BE2C (cell line): ENCODE data around the gene GABRD.

Experiments
- DNase-seq: peaks from one replicate; pipeline ENCODE4 v3.0.0-alpha.2; 2020
- H3K27me3 ChIP-seq: fragments of 250-450 bp; sonication (Bioruptor Pico); 2 replicates; pipeline ENCODE4 v1.5.1; 2020; ENCODE audit warnings: mild to moderate bottlenecking
- H3K36me3 ChIP-seq: fragments of 250-450 bp; sonication (Bioruptor Pico); 2 replicates; pipeline ENCODE4 v1.5.1; 2020; ENCODE audit warnings: mild to moderate bottlenecking
- H3K4me1 ChIP-seq: fragments of 250-450 bp; sonication (Bioruptor Pico); 2 replicates; pipeline ENCODE4 v1.5.1; 2020
- H3K4me3 ChIP-seq: 2 replicates; pipeline ENCODE4 v1.5.1; 2011; ENCODE audit warnings: low read depth, low read length
- H3K9me3 ChIP-seq: fragments of 250-450 bp; sonication (Bioruptor Pico); 2 replicates; pipeline ENCODE4 v1.5.1; 2020
- CTCF ChIP-seq: IDR thresholded peaks from 2 replicates; pipeline ENCODE4 v1.5.1; 2012; ENCODE audit warnings: mild to moderate bottlenecking, low read depth, low read length

Gene GABRD

GRCh38 chr1:2049225-2049717 lies 30.1 kb downstream of the GABRD start:
- Histone ChIP-seq H3K27me3 (peaks cover 63% of the 10 kb centered on the region), H3K4me1 (no peaks in the 10 kb centered on the region), H3K9me3 (no peaks in the 10 kb centered on the region), H3K36me3 (no peaks in the 10 kb centered on the region), H3K4me3 (no peak overlapping the region)
- TF ChIP-seq CTCF = peak; percentile 14; the same call in 1 of the 2 replicates
- DNase-seq = no peak

- H3K9me3 ChIP-seq = no peaks in the 10 kb centered on the region
- H3K4me3 ChIP-seq = no peak within 1 kb of the TSS
- DNase-seq = no peak
- H3K27me3 ChIP-seq = peaks cover 62% of the 10 kb centered on the region
- H3K4me1 ChIP-seq = no peaks in the 10 kb centered on the region
- H3K36me3 ChIP-seq = no peaks in the 10 kb centered on the region
- TF ChIP-seq CTCF = no peak
Observed at GRCh38 chr1:2049718-2050431, 30.7 kb downstream of the GABRD start, which contains the start of gene PRKCZ. PRKCZ (plus strand) TSS chr1:2050411; CDS start chr1:2050631, 220 bp downstream.

GRCh38 chr1:2050461-2050792 lies 31.3 kb downstream of the GABRD start:
- Histone ChIP-seq H3K4me1 (no peaks in the 10 kb centered on the region), H3K4me3 (no peak overlapping the region), H3K9me3 (no peaks in the 10 kb centered on the region), H3K27me3 (peaks cover 58% of the 10 kb centered on the region), H3K36me3 (no peaks in the 10 kb centered on the region)
- no peak for TF ChIP-seq CTCF
- no peak for DNase-seq

GRCh38 chr1:2050793-2051682 lies 31.9 kb downstream of the GABRD start:
- Histone ChIP-seq H3K9me3 (no peaks in the 10 kb centered on the region), H3K4me3 (no peak overlapping the region), H3K4me1 (no peaks in the 10 kb centered on the region), H3K27me3 (peaks cover 58% of the 10 kb centered on the region), H3K36me3 (no peaks in the 10 kb centered on the region)
- TF ChIP-seq CTCF = no peak
- no peak for DNase-seq

GRCh38 chr1:2052054-2052679 lies 33.0 kb downstream of the GABRD start:
- no peak for TF ChIP-seq CTCF
- no peak for DNase-seq
- Histone ChIP-seq H3K27me3 (peaks cover 53% of the 10 kb centered on the region), H3K4me3 (no peak overlapping the region), H3K36me3 (no peaks in the 10 kb centered on the region), H3K4me1 (no peaks in the 10 kb centered on the region), H3K9me3 (no peaks in the 10 kb centered on the region)
